Bronchial epithelial cell (primary cell): ENCODE results near the gene SERPINI1. TPM values are rescaled to one million over a fixed set of nuclear protein-coding genes. Genes with fewer than 3 reads are reported as not detected.

Experiments
- DNase-seq: peaks from one replicate; pipeline ENCODE4 v3.0.0-alpha.2; 2010; ENCODE audit warnings: low read depth
- FAIRE-seq: peaks from 2 replicates; lab custom pipeline; 2011; peaks lifted over from hg19 to GRCh38; lab: Jason Lieb, UNC
- H3K27me3 ChIP-seq: 2 replicates; pipeline ENCODE4 v1.5.1; 2011; ENCODE audit warnings: low read length; ENCODE audit not compliant: control insufficient read depth, insufficient read depth
- H3K36me3 ChIP-seq: 2 replicates; pipeline ENCODE4 v1.5.1; 2011; ENCODE audit warnings: low read length; ENCODE audit not compliant: control insufficient read depth, insufficient read depth
- H3K4me3 ChIP-seq: 2 replicates; pipeline ENCODE4 v1.5.1; 2011; ENCODE audit warnings: mild to moderate bottlenecking, low read depth, low read length, control low read depth
- total RNA-seq: library from RNA; depleted of rRNA; stranded (reverse); fragments of >200 nt; gene quantifications from 2 replicates; pipeline ENCODE4 v1.2.1, GENCODE V29; 2014
- TF ChIP-seq, protein P1 (sequence below): IDR thresholded peaks from 2 replicates; pipeline ENCODE4 v1.5.1; 2011; ENCODE audit warnings: mild to moderate bottlenecking, moderate library complexity, low read length, control low read depth, inconsistent platforms; ENCODE audit not compliant: insufficient read depth, severe bottlenecking

Gene SERPINI1
- total RNA-seq, 1 donor from 2014 or later, result 1.8 TPM

GRCh38 chr3:167705840-167706239 lies 29.7 kb upstream of the SERPINI1 start:
- Histone ChIP-seq H3K36me3 (peaks cover 6% of the 10 kb centered on the region), H3K4me3 (no peak overlapping the region), H3K27me3 (no peaks in the 10 kb centered on the region)
- TF ChIP-seq, protein P1, sequence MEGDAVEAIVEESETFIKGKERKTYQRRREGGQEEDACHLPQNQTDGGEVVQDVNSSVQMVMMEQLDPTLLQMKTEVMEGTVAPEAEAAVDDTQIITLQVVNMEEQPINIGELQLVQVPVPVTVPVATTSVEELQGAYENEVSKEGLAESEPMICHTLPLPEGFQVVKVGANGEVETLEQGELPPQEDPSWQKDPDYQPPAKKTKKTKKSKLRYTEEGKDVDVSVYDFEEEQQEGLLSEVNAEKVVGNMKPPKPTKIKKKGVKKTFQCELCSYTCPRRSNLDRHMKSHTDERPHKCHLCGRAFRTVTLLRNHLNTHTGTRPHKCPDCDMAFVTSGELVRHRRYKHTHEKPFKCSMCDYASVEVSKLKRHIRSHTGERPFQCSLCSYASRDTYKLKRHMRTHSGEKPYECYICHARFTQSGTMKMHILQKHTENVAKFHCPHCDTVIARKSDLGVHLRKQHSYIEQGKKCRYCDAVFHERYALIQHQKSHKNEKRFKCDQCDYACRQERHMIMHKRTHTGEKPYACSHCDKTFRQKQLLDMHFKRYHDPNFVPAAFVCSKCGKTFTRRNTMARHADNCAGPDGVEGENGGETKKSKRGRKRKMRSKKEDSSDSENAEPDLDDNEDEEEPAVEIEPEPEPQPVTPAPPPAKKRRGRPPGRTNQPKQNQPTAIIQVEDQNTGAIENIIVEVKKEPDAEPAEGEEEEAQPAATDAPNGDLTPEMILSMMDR, result no peak
- DNase-seq, result no peak
- FAIRE-seq, result no peak

- Histone ChIP-seq H3K4me3 (no peak overlapping the region), H3K36me3 (peaks cover 6% of the 10 kb centered on the region), H3K27me3 (no peaks in the 10 kb centered on the region)
- no peak for FAIRE-seq
- TF ChIP-seq, protein P1, result no peak
- no peak for DNase-seq
These were observed 25.8 kb upstream of the SERPINI1 start for GRCh38 chr3:167709690-167710089.

DNA sequence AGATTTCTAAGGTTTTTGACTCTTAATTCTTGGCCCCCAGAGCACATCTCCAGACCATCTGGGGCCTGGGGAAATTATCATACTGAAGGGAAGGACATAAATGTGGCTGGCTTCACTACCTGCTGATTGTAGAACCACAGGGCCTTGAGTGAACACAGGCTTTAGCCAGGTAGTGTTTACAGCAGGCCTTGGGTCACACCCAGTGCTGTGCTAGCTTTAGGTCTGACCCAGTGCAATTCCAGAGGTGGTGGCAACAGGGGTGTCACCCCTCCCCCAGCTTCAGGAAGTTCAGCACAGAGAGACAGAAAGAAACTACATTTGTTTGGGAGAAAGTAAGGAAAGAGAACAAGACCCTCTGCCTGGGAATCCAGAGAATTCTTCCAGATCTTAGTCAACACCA lies 25.0 kb upstream of the SERPINI1 start:
- FAIRE-seq (no peak), DNase-seq (no peak)
- Histone ChIP-seq H3K4me3 (no peak overlapping the region), H3K27me3 (no peaks in the 10 kb centered on the region), H3K36me3 (peaks cover 6% of the 10 kb centered on the region)
- TF ChIP-seq, protein P1, result no peak

GRCh38 chr3:167711439-167711838 lies 24.1 kb upstream of the SERPINI1 start:
- no peak for FAIRE-seq
- Histone ChIP-seq H3K27me3 (no peaks in the 10 kb centered on the region), H3K36me3 (peaks cover 6% of the 10 kb centered on the region), H3K4me3 (no peak overlapping the region)
- no peak for DNase-seq
- TF ChIP-seq, protein P1, result no peak

DNA sequence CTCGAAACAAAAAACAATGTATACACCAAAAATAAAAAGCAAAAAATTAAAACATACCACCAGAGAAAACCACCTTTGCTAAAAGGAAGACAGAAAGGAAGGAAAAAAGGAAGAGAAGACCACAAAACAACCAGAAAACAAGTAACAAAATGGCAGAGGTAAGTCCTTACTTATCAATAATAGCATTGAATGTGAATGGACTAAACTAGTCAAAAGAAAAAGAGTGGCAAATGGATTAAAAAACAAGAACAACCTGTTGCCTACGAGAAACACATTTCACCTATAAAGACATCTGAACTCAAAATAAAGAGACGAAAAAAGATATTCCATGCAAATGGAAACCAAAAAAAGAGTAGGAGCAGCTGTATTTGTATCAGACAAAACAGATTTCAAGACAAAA lies 23.1 kb upstream of the SERPINI1 start:
- no peak overlapping the region for H3K4me3 ChIP-seq
- peaks cover 6% of the 10 kb centered on the region for H3K36me3 ChIP-seq
- FAIRE-seq (no peak), DNase-seq (no peak)
- TF ChIP-seq, protein P1, result no peak
- H3K27me3 ChIP-seq, result no peaks in the 10 kb centered on the region

- DNase-seq (no peak), FAIRE-seq (no peak)
- H3K27me3 ChIP-seq, result no peaks in the 10 kb centered on the region
- no peak overlapping the region for H3K4me3 ChIP-seq
- TF ChIP-seq, protein P1, result no peak
- H3K36me3 ChIP-seq, result peaks cover 4% of the 10 kb centered on the region
These were observed 20.6 kb upstream of the SERPINI1 start for GRCh38 chr3:167714871-167715270.
